SKM-1 (cell line): Measurements from ENCODE around the gene NDST1.
A peak's percentile ranks its signal among the peaks of the same experiment; 100 is the strongest.

Experiments used
- DNase-seq: peaks from one replicate; lab custom pipeline; 2025; ENCODE audit not compliant: unreplicated experiment; lab: John Stamatoyannopoulos, UW

Gene NDST1

DNA sequence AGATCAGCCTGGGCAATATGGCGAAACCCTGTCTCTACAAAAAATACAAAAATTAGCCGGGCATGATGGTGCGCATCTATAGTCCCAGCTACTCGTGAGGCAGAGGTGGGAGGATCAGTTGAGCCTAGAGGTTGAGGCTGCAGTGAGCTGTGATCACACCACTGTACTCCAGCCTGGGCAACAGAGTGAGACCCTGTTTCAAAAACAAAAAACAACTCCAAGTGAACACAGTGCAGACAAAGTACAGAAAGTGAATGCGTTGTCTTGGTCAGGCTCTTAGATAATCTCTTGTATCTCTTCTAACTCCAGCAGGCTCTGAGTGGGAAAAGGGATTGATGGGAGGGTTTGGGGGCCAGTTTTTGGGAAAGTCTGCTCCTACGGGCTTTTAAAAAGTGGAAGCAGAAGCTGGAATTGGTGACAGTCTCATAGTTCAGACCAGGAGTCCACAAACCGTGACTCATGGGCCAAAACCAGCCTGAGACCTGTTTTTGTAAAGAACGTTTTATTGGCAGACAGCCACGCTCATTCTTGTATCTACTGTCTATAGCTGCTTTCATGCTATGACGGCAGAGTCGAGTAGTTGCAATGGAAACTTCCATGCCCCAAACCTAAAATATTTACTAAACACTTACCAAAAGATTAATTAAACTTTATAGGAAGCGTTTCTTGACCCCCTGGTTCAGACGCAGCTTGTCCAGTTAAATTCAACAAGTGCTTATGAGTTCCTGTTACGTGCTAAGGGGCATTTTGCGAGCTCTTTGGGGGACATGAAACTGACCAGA lies 32.9 kb downstream of the NDST1 start:
- no peak for DNase-seq

GRCh38 chr5:150541397-150541675 lies 33.4 kb downstream of the NDST1 start:
- DNase-seq: no peak

DNA sequence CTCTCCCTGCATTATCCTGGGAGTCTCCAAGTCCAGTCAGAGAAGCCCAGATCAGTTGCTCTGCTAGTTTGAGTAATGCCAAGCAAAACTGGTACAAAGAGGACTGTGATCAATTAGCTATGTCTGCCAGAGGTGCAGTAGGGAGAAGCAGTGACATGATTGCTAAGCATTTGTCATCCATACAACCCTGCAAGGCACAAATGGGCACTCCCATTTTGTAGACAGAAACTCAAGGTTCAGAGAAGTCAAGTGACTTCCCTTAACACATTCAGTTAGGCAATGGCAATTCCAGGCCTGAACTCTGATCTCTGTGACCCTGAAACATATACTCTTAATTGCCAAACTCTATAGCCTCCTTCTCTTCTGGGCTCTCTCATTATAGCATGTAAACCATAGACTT lies 34.0 kb downstream of the NDST1 start:
- DNase-seq: no peak

- DNase-seq: no peak
Observed at GRCh38 chr5:150542933-150543445, 35.1 kb downstream of the NDST1 start.

- peak; percentile 47 for DNase-seq
Observed at GRCh38 chr5:150544611-150545219, 36.8 kb downstream of the NDST1 start.

GRCh38 chr5:150545246-150545645 lies 37.3 kb downstream of the NDST1 start:
- no peak for DNase-seq

DNA sequence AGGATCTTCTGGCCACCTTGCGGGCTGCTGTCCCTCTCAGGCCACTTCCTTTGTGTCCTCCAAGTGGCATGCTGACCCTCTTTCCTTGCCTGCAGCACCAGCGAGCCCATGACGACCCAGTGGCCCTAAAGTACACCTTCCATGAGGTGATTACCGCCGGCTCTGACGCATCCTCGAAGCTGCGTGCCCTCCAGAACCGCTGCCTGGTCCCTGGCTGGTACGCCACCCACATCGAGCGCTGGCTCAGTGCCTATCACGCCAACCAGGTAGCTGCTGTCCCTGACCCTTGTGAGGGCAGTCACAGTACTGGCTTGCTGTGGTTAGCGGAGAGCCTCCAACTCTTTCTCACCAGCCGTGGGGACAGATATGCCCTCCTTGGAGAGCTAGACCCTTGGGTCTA lies 40.2 kb downstream of the NDST1 start:
- no peak for DNase-seq

DNA sequence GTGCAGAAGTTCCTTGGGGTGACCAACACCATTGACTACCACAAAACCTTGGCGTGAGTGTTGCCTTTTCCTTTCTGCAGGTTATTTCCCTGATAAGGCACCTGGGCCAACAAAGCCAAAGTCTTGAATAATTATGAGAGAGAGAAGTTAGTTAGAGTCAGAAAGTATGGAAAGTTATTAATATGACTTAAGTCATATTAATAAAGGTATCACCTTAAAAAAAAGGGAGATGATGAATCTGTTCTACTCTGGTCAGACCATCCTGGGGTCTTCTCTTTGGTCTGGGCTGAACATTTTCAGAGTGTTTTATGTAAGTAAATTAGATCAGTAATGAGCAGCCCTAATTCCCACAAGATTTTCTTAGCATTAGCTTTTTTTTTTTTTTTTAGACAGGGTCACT lies 41.8 kb downstream of the NDST1 start:
- no peak for DNase-seq

- no peak for DNase-seq
Observed at GRCh38 chr5:150550286-150550685, 42.4 kb downstream of the NDST1 start.

- DNase-seq: no peak
Observed at GRCh38 chr5:150551066-150551465, 43.1 kb downstream of the NDST1 start.

DNA sequence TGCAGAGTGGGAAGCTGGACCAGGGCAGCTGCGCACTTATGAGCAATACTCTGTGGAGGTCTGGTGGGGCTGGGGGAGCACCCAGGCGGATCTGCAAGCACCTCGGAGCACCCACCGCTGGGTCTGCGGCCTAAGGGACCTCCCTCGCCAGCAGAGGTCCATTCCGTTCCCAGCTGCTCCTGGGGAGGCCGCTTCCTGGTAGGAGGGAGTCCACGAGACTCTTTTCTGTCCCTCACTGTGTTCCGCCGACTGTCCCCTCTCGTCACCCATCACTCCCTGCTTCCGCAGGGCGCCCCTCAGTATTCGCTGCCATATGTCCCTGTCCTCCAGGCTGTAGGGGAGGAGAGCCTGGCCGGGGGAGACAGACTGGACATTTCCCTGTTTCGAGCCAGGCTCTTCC lies 45.5 kb downstream of the NDST1 start:
- no peak for DNase-seq

GRCh38 chr5:150553911-150554310 lies 46.0 kb downstream of the NDST1 start:
- DNase-seq: no peak

DNA sequence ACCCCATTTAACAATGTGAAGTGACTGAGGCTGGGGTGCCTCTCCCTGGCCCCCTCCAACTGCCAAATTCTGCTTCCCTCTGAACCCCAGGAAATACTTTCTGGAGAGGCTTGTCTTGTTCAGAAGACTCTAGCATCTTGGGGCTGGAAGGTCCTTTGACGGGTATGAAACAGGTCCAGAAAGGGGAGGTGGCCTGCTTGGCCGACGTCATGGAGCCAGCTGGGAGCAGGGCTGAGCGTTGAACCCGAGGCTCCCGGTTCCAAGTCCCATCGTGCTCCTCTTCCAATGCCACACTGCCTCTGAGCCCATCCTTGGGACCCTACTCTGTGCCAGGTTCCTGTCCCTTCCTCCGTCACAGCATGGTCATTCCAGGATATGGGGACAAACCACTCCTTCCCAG lies 46.9 kb downstream of the NDST1 start:
- DNase-seq: no peak

GRCh38 chr5:150556106-150556505 lies 48.2 kb downstream of the NDST1 start:
- DNase-seq: no peak

GRCh38 chr5:150556859-150557508 lies 49.1 kb downstream of the NDST1 start:
- no peak for DNase-seq

GRCh38 chr5:150557509-150557872 lies 49.6 kb downstream of the NDST1 start:
- no peak for DNase-seq

DNA sequence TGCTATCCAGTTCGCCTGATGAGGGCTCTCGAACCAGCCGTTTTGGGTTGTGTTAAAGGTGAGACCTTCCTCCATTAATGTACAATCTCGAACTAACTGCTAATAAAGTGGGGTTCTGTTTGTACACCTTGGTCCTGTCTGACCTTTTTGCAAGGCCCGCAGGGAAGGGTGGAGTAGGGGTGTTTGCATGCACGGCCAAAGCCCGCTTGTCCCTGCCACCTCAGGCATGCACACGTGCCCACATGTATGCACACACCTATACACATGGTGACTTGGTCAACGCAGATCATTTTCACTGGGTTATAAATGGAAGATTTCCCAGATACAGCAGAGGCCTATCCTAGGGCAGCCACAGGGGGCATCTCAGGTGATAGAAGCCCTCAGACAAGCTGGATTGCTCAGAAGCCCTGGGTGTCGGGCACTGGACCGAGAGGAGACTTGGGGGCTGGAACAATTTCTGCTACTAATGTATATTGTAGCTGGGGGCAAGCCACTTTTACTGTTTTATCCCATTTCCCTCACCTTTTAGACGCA lies 50.2 kb downstream of the NDST1 start:
- no peak for DNase-seq

GRCh38 chr5:150559088-150559487 lies 51.2 kb downstream of the NDST1 start:
- DNase-seq: no peak

GRCh38 chr5:150559701-150560100 lies 51.8 kb downstream of the NDST1 start:
- DNase-seq: no peak

DNA sequence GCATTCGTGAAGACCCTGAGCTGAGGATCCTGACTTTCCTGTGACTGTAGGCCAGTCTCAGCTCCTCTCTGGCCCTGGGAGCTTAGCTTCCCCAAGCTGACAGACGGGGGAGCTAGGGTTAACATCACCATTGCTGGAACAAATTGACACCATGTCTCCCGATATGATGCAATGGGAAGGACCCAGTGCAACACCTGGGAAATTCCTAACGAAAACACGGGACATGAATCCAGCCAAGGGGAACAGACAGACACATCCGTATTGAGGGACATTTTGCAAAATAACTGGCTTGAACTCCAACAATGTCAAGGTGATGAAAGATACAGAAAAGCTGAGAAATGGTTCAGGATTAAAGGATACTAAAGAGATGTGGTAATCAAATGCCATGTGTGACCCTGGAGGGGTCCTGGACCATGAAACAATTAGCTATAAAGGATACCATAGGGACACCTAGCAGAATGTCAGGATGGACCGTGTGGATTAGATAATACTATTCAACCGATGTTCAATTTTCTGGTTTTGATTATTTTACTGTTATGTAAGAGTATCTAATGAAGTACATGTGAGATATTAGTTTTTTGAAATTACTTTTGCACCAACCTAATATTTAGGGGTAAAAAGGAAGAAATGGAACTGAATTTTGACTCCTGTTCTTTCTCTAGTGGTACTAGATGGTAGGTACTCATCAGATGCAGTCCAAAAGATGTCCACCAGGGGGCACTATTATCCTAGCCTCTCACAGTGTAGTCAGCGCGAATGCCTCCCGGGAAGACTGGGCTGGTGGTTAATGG lies 52.7 kb downstream of the NDST1 start:
- DNase-seq: peak; percentile 56

DNA sequence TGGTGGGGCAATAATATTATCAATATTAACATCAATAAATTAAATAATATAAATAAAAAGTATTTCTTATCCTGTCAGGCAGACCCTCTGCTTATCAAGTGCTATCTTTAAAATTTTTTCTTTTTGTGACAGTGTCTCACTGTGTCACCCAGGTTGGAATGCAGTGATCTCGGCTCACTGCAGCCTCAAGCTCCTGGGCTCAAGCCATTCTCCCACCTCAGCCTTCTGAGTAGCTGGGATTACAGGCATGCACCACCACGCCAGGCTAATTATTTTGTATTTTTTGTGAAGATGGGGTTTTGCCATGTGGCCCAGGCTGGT lies 53.2 kb downstream of the NDST1 start:
- no peak for DNase-seq
